Stimulated activated naive CD8-positive, alpha-beta T cell treated with anti-CD3 and anti-CD28 coated beads, Interleukin-15, Interleukin-2, amounts not matched to agents 100 ng/mL and 50 ng/mL, for 24 hours (primary cell): Measurements from ENCODE around the gene PARD3B.

Experiments
- H3K27ac Mint-ChIP-seq: one replicate; pipeline ENCODE4 v1.8.0; 2021; ENCODE audit warnings: mild to moderate bottlenecking, mixed read lengths
- H3K27me3 Mint-ChIP-seq: one replicate; pipeline ENCODE4 v1.8.0; 2021; ENCODE audit warnings: mixed read lengths
- H3K36me3 Mint-ChIP-seq: one replicate; pipeline ENCODE4 v1.8.0; 2021; ENCODE audit warnings: low read depth, mixed read lengths
- H3K4me1 Mint-ChIP-seq: one replicate; pipeline ENCODE4 v1.8.0; 2021; ENCODE audit warnings: low read depth, mixed read lengths
- H3K4me3 Mint-ChIP-seq: one replicate; pipeline ENCODE4 v1.8.0; 2021; ENCODE audit warnings: mild to moderate bottlenecking, mixed read lengths
- H3K9me3 Mint-ChIP-seq: one replicate; pipeline ENCODE4 v1.8.0; 2021; ENCODE audit warnings: mixed read lengths

Gene PARD3B

DNA sequence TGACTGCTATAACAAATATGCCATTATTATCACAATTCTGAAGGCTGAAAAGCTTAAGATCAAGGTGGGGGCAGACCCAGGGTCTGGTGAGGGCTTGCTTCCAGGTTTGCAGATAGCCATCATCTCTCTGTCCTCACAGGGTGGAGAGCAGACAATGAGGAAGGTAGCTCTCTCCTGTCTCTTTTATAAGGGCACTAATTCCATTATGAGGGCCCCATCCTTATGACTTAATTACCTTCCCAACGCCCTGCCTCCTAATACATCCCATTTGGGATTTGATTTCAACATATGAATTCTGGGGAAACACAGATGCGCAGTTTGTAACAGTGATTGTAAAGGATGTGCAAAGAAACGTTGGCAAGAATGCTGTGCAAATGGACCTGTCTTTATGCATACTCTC lies 44.8 kb downstream of the PARD3B start:
- peaks cover 11% of the 10 kb centered on the region for H3K9me3 Mint-ChIP-seq
- no peak overlapping the region for H3K4me3 Mint-ChIP-seq
- no peaks in the 10 kb centered on the region for H3K36me3 Mint-ChIP-seq
- no peak overlapping the region for H3K27ac Mint-ChIP-seq
- H3K4me1 Mint-ChIP-seq = no peaks in the 10 kb centered on the region
- H3K27me3 Mint-ChIP-seq = peaks cover 8% of the 10 kb centered on the region

DNA sequence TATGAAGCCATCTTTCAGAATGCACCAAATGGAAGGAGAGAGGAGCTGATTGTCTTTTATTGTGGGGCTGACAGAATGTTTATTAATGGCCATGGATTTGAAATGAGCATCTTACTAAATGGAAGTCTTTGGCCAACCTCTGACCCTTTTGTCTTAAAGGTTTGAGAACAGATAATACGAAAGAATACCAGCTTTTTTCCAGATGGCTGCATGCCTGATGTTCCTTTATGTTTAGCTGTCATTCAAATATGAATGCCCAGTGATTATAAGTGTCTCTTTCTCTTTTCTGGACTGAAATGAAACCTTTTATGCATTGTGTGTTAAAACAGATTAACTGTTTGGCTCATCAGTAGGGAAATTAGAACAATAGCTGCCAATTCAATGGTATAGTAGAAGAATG lies 46.0 kb downstream of the PARD3B start:
- no peaks in the 10 kb centered on the region for H3K4me1 Mint-ChIP-seq

DNA sequence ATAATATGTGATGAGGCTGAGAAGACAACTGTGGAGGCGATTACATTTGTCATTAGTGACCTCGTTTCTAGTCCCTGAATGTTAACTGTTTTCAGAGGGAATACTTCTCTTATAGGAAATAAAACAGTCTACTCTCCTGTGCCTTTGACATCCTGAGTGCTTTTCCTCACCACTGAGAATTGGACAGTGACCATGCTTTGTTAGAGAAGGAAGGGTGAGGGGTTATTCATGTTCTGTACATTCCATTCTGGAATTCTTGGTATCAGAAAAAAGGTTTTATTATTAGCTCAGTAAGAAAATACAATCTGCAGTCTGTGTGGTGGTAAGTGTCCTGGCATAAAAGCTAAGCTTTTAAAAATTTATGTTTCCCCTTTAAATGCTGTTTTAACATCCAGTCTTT lies 58.8 kb downstream of the PARD3B start:
- no peak overlapping the region for H3K4me3 Mint-ChIP-seq
- H3K27me3 Mint-ChIP-seq = peaks cover 4% of the 10 kb centered on the region
- no peak overlapping the region for H3K27ac Mint-ChIP-seq
- no peaks in the 10 kb centered on the region for H3K4me1 Mint-ChIP-seq
- H3K36me3 Mint-ChIP-seq = no peaks in the 10 kb centered on the region
- H3K9me3 Mint-ChIP-seq = peaks cover 4% of the 10 kb centered on the region

More for the DNA sequence above, 46.0 kb downstream of the PARD3B start:
- H3K4me3 Mint-ChIP-seq = no peak overlapping the region
- no peak overlapping the region for H3K27ac Mint-ChIP-seq
- H3K27me3 Mint-ChIP-seq = peaks cover 8% of the 10 kb centered on the region
- H3K36me3 Mint-ChIP-seq = no peaks in the 10 kb centered on the region
- peaks cover 11% of the 10 kb centered on the region for H3K9me3 Mint-ChIP-seq

DNA sequence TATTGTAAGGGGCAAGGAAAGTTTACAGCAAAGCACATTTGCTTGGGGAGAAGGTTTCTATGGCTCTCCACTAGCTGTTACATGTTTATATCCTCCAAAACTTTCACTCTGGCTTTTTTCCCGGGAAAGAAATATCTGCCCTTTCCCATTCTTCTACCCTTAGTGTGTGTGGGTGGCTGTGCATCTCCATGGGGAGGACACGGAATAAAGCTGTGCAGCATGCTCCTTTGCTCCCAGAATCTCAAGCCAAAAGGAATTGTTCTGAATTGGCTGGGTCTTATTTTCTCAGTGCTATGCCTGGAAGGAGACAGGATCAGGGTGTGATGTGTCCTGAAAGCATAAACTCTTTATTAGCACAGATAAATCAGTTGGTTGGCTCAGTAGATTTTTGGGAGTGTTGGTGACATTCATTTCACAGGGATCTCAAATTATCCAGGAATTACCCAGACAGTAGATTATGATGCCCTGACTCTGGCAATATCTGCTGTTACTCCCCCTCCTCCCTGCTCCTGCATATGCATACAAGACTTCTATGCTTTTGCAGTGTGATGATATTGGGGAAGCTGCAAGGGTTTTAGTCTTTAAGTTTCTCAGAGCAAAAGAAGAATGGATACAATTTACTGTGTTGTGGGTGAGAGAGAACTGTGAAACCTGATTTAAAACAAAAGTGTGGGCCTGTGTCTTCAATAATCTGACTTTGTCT lies 63.1 kb downstream of the PARD3B start:
- H3K27me3 Mint-ChIP-seq = no peaks in the 10 kb centered on the region
- H3K4me3 Mint-ChIP-seq = no peak overlapping the region
- H3K36me3 Mint-ChIP-seq = no peaks in the 10 kb centered on the region
- no peaks in the 10 kb centered on the region for H3K4me1 Mint-ChIP-seq
- H3K9me3 Mint-ChIP-seq = no peaks in the 10 kb centered on the region
- H3K27ac Mint-ChIP-seq = no peak overlapping the region

DNA sequence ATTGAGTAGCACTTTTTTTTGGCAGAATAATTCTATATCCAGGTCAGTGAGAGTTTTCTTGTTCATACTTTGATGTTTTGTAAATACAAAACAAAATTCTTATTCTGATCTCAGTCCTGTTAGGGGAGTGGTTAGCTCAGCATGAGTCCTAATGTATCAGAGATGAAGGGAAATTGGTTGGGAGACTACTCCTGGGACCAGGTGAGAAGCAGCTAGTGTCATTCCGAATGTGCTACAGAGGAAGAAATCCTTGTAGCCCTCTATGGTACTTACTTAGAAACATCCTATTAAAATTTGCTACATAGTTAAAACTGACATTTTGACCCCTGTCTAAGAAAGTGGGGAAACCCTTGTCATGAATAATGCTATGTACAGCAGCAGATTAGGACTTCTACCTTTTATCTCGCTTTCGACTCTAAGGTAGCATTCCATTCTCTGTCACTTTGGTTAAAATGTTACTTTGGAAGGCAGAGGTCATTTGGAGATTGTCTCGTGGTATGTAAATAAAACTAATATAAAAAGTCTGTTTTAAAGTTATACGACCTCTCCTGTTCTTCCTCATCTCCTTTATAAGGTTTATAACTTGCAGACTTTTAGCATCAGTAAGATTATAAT lies 65.8 kb downstream of the PARD3B start:
- Mint-ChIP-seq H3K36me3 (no peaks in the 10 kb centered on the region), H3K4me3 (no peak overlapping the region), H3K9me3 (no peaks in the 10 kb centered on the region), H3K27me3 (no peaks in the 10 kb centered on the region), H3K4me1 (no peaks in the 10 kb centered on the region), H3K27ac (no peak overlapping the region)

DNA sequence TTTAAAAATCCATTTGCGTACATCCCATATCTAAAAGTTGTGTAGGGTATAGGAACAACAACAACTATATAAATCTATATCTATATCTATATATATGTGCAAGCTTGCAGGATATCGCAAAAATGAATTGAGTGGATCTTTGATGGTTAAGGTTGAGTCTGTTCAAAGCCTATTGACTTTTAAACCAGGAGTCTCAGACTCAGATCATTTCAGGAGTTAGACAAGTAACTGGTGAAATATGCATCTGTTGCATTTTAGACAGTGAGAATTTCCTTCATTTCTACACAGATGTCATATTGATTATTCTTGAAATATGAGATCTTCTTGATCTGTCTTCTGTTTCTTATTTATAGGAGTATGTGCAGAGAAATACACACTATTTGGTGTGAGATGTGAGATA lies 66.5 kb downstream of the PARD3B start:
- H3K27ac Mint-ChIP-seq = no peak overlapping the region
- no peaks in the 10 kb centered on the region for H3K36me3 Mint-ChIP-seq
- H3K4me3 Mint-ChIP-seq = no peak overlapping the region
- H3K27me3 Mint-ChIP-seq = no peaks in the 10 kb centered on the region
- no peaks in the 10 kb centered on the region for H3K4me1 Mint-ChIP-seq
- no peaks in the 10 kb centered on the region for H3K9me3 Mint-ChIP-seq

DNA sequence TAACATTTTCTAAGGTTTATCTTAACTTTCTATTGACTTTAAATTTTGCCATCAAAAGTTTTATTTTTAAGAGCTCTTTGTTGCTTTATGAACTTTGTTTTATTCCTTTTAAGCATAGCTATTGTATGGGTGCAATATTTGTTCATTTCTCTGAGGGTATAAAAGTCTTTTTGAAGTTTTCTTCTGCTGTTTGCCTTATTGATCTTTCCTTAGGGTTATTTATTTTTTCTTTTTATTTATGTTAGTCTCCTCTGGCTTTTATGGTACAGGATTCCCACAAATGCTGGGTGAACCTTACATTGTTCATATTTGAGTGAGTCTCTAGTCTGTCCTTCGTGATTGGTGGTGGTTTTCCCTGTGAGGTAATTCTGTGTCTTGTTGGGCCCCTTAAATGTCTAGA lies 68.4 kb downstream of the PARD3B start:
- Mint-ChIP-seq H3K27ac (no peak overlapping the region), H3K9me3 (no peaks in the 10 kb centered on the region), H3K4me1 (no peaks in the 10 kb centered on the region), H3K4me3 (no peak overlapping the region), H3K27me3 (no peaks in the 10 kb centered on the region), H3K36me3 (no peaks in the 10 kb centered on the region)

DNA sequence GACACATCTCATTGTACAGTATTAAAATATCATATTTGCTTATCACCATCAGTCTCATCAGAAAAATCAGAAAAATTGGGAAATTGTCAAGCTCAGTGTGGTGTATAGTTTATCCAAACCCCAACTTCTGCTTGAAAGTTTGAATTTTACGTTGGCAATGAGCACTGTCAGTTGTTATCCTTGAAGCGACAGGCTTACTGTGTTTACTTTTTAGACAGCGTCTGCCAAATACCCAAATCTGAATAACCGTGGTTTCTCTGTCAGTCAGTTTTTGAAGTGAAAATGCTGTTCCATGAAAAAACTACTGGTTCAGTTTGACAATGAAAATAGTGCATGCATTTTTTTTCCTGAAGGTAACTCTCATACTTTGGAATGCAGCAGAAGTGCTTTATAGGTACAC lies 70.2 kb downstream of the PARD3B start:
- no peaks in the 10 kb centered on the region for H3K4me1 Mint-ChIP-seq
- no peaks in the 10 kb centered on the region for H3K36me3 Mint-ChIP-seq
- H3K27me3 Mint-ChIP-seq = no peaks in the 10 kb centered on the region
- H3K4me3 Mint-ChIP-seq = no peak overlapping the region
- no peak overlapping the region for H3K27ac Mint-ChIP-seq
- no peaks in the 10 kb centered on the region for H3K9me3 Mint-ChIP-seq

DNA sequence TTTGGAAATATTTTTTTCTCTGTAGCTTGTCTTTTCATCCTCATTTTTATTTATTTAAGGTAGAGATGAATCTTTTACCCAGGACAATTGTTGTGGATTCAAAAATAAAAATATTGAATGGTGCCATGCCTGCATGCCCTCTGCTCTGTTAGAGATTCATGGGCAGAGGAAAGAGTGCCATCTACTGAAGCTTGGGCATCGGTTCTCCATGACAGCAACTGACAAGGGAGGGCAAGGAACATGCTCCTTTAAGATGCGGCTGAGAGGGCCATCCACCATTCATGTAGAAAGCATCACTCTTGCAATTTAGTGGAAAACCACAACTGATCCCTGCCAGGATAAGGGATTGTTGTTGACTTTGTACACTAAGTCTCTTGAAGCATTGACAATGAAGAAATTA lies 79.9 kb downstream of the PARD3B start:
- Mint-ChIP-seq H3K27ac (no peak overlapping the region), H3K9me3 (no peaks in the 10 kb centered on the region), H3K27me3 (no peaks in the 10 kb centered on the region), H3K36me3 (no peaks in the 10 kb centered on the region), H3K4me3 (no peak overlapping the region), H3K4me1 (no peaks in the 10 kb centered on the region)

DNA sequence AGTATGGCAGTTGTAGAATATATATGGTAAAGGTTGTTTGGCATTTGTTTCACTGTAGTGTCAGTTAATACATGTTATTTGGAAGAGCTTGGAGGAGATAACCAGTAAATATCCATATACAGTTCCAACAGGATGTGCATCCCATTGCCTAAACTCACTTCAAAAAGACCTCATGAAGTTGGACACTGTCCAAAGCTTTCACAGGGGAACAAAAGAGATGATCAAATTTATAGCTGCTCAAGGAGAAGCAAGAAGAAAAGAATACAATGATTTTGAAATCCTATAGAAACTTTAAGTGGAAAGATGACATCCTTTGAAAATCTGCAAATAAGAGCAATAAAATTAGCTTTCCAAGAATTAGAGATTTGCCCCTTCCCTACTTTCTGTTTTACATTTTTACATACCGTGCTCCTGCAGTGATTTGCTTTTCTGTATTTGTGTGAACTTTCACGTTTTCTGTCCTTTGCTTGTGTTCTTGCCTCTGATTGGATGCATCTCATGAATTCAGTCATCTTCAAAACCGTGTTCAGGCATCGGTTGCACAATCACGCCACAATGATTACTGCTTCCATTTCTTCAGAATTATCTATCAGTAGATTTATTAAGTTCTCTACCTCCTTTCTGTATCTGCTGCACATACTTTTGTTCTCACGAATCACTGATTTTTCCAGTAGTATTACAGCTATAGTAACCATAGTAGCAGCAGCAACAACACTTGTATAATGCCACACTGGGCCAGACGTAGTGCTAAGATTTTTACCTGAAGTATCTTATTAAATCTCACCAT lies 83.8 kb downstream of the PARD3B start:
- peaks cover 4% of the 10 kb centered on the region for H3K9me3 Mint-ChIP-seq
- H3K36me3 Mint-ChIP-seq = no peaks in the 10 kb centered on the region
- peaks cover 8% of the 10 kb centered on the region for H3K27me3 Mint-ChIP-seq
- no peaks in the 10 kb centered on the region for H3K4me1 Mint-ChIP-seq
- no peak overlapping the region for H3K27ac Mint-ChIP-seq
- no peak overlapping the region for H3K4me3 Mint-ChIP-seq

DNA sequence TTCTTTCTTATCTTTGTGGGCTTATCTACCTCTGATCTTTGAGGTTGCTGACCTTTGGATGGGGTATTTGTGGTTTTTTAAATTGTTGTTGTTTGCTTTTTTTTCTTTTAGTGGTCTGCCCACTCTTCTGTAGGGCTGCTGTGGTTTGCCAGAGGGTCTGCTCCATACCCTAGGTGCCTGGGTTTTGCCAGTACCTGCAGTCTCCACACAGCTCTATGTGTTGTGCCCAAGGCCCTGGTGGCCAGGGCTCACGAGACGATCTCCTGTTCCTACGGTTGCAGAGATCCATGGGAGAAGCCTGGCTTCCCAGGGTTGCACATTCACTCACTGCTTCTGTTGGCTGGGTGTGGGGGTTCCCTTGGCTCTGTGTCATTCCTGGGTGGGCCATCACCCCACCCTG lies 87.1 kb downstream of the PARD3B start:
- H3K9me3 Mint-ChIP-seq = peaks cover 4% of the 10 kb centered on the region
- no peak overlapping the region for H3K4me3 Mint-ChIP-seq
- H3K27me3 Mint-ChIP-seq = peaks cover 8% of the 10 kb centered on the region
- no peak overlapping the region for H3K27ac Mint-ChIP-seq
- no peaks in the 10 kb centered on the region for H3K36me3 Mint-ChIP-seq
- no peaks in the 10 kb centered on the region for H3K4me1 Mint-ChIP-seq

DNA sequence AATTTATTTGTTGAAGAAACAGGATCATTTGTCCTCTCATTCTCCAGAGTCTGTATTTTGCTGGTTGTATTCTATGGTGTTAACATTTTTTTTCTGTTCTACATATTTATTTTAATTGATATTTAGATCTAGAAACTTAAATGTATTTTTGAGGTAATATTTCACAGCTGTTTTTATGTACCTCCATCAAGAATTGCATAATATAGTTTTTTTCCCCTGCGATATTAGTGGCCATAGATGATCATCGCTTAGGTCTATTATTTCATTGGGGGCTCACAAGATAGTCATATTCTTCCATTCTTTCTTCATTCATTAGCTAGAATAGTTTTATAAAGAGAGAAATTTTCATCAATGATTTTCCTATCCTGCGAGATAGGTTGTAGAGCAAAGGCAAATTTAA lies 89.3 kb downstream of the PARD3B start:
- Mint-ChIP-seq H3K9me3 (peaks cover 4% of the 10 kb centered on the region), H3K36me3 (no peaks in the 10 kb centered on the region), H3K4me3 (no peak overlapping the region), H3K4me1 (no peaks in the 10 kb centered on the region), H3K27ac (no peak overlapping the region), H3K27me3 (peaks cover 8% of the 10 kb centered on the region)

DNA sequence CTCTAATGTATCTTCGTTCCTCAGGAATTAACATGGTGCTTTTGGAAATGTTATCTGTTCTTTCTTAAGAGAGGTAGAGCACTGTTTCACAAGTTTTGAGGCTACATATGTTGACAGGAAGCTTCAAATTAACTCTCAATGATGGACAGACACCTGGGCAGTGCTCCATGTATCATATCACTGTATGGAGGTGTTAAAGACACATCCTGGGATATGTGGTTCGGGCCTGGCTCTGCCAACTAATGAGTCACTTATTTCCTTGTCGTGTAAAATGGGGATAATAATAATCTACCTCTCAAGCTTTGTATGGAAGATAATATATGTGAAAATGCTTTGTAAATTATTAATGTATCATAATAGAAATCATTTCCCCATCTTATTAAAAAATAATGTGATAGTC lies 90.2 kb downstream of the PARD3B start:
- Mint-ChIP-seq H3K27me3 (peaks cover 8% of the 10 kb centered on the region), H3K36me3 (no peaks in the 10 kb centered on the region), H3K9me3 (peaks cover 4% of the 10 kb centered on the region), H3K4me1 (no peaks in the 10 kb centered on the region), H3K4me3 (no peak overlapping the region), H3K27ac (no peak overlapping the region)

DNA sequence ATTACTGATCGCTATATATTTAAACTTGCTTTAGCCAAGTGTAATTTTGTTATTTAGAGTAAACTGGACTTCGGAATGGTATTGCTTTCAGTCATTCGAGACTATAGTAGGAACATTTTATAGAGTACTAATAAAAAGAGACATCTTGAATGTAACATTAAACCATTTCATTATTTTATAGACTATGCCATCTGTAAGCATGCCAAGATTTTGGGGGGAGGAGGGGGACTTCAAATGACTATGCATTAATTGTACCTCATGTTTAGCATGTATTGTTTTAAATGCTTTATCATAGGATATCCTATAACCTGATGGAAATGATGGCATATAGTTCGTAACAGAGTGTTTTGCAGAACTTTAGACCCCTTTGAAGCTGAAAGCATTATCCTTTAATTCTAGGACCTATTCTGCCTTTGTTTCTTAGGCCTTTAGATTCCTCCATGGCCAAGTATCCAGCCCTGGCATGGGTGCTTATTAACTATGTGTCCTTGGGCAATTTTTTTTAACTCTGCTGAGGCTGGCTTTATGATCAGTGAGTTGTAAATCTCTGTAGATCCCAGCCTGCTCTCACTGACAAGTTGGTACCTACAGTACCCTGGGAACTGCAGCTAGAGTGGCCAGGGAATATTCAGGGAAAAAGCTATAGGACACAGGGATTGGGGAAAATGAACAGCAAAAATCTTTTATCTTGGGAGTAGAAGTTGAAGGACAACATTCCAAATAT lies 93.4 kb downstream of the PARD3B start:
- no peaks in the 10 kb centered on the region for H3K4me1 Mint-ChIP-seq
- H3K9me3 Mint-ChIP-seq = no peaks in the 10 kb centered on the region
- no peaks in the 10 kb centered on the region for H3K36me3 Mint-ChIP-seq
- H3K4me3 Mint-ChIP-seq = no peak overlapping the region
- H3K27ac Mint-ChIP-seq = no peak overlapping the region
- no peaks in the 10 kb centered on the region for H3K27me3 Mint-ChIP-seq

DNA sequence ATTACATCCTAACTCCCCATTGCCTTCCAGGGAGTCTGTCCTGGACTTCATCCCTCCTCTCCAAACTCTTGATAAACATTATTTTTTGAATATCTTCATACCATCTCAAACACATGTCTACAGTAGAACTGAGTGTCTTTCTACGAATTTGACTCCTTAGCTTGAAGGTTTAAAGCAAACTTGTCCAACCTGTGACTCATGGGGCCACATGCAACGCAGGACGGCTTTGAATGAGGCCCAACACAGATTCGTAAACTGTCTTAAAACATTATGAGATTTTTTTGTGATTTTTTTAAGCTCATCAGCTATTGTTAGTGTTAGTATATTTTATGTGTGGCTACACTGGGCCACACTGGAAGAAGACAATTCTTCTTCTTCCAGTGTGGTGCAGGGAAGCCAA lies 98.1 kb downstream of the PARD3B start:
- H3K36me3 Mint-ChIP-seq = no peaks in the 10 kb centered on the region
- H3K9me3 Mint-ChIP-seq = no peaks in the 10 kb centered on the region
- H3K27ac Mint-ChIP-seq = no peak overlapping the region
- H3K4me3 Mint-ChIP-seq = no peak overlapping the region
- no peaks in the 10 kb centered on the region for H3K27me3 Mint-ChIP-seq
- H3K4me1 Mint-ChIP-seq = no peaks in the 10 kb centered on the region
